ENCODE data around the gene LRRC18. TPM values are rescaled to one million over a fixed set of nuclear protein-coding genes. Genes with fewer than 3 reads are reported as not detected.

The LRRC18 gene
- total RNA-seq, 1 experiment from 2014 or later: not detected

DNA sequence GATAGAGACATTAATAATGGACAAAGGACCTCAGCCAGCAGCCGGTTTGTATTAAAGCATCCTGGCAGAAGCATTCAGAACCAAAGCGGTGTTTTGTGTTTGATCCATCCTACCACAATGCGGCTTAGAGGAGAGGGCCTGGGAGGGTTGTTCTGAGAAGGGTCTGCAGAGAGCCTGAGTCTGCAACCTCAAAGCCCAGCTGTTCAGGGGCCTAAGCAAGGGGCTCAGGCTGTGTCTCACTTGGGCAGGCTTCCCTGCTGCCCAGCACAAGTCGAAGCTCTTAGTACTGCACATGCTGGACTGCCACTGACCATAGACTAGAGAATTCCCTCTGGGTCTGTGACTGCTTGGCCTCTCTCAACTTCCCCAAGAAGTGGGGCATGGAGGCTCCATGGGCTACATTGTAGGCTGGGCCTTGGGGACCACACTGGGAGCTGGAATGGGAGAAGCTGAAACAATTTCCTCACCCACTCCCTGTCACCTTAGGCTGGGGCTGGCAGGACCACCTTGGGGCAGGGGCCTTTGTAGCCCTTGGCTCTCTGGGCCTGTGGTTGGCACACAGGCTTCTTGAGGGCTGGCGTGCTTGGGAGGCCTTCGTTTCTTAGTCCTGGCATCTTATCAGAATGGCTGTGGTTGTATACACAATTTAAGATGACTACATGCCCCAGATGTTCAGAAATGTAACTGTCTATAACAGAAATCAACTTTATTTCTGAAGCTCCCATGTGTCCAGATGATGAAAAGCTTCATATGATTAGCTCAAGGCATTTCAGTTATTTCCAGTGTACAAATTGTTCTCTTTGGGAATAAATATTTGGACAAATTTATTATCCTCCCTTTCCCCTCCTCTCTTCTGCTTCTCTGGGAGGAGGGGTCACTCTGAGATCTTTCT, 44.5 kb downstream of the LRRC18 start:
- Histone ChIP-seq H2AFZ (ENCODE audit: low read length) (no peak overlapping the region), H3K9ac (ENCODE audit: low read length) (no peak overlapping the region), H4K20me1 (ENCODE audit: low read length) (no peaks in the 10 kb centered on the region), H3K4me3 (ENCODE audit: low read length) (no peak overlapping the region), H3K79me2 (ENCODE audit: low read length) (no peaks in the 10 kb centered on the region), H3K27me3 (ENCODE audit: low read length) (peaks cover 19% of the 10 kb centered on the region; the same call in 1 of the 2 replicates), H3K4me2 (ENCODE audit: low read length) (no peak overlapping the region), H3K36me3 (ENCODE audit: low read depth, low read length) (no peaks in the 10 kb centered on the region), H3K9me3 (ENCODE audit: low read length) (no peaks in the 10 kb centered on the region), H3K27ac (ENCODE audit: low read length) (no peak overlapping the region), H3F3A (ENCODE audit: low read length, unreplicated experiment) (no peaks in the 10 kb centered on the region), H3K4me1 (ENCODE audit: insufficient read depth, low read length) (no peaks in the 10 kb centered on the region), H3K9me2 (replicated peaks; ENCODE audit: low read length) (no peaks in the 10 kb centered on the region)
- ChIA-PET CTCF (no interaction called here), POLR2A (ENCODE audit: unreplicated experiment) (no interaction called here)
- DNase-seq (no peak), ATAC-seq (no peak)
- no peak for TF ChIP-seq CTCF (conservative IDR thresholded peaks at IDR 0.05; ENCODE audit: low read depth, low read length)
- TF ChIP-seq EZH2phosphoT487 (IDR thresholded peaks at IDR 0.05; ENCODE audit: borderline replicate concordance, low read length): no peak
- no peak for TF ChIP-seq EZH2 (IDR thresholded peaks at IDR 0.05; ENCODE audit: low read length, unreplicated experiment)
- intact Hi-C loops (cut with micrococcal nuclease): no loop called here
- BruUV-seq (replicated peaks): no TSS peak

GRCh38 chr10:48890888-48891850, 48.5 kb downstream of the LRRC18 start:
- no peak overlapping the region for H3K4me2 ChIP-seq (ENCODE audit: low read length)
- H3K27me3 ChIP-seq (ENCODE audit: low read length): peaks cover 28% of the 10 kb centered on the region; the same call in 1 of the 2 replicates
- POLR2A ChIA-PET (ENCODE audit: unreplicated experiment): no interaction called here
- no peaks in the 10 kb centered on the region for H3K9me2 ChIP-seq (replicated peaks; ENCODE audit: low read length)
- no peak overlapping the region for H2AFZ ChIP-seq (ENCODE audit: low read length)
- no peak overlapping the region for H3K4me3 ChIP-seq (ENCODE audit: low read length)
- intact Hi-C loops (cut with micrococcal nuclease): no loop called here
- no peak for ATAC-seq
- TF ChIP-seq EZH2 (IDR thresholded peaks at IDR 0.05; ENCODE audit: low read length, unreplicated experiment): no peak
- TF ChIP-seq CTCF (conservative IDR thresholded peaks at IDR 0.05; ENCODE audit: low read depth, low read length): no peak
- TF ChIP-seq EZH2phosphoT487 (IDR thresholded peaks at IDR 0.05; ENCODE audit: borderline replicate concordance, low read length): no peak
- H3K9ac ChIP-seq (ENCODE audit: low read length): no peak overlapping the region
- H3K4me1 ChIP-seq (ENCODE audit: insufficient read depth, low read length): no peaks in the 10 kb centered on the region
- no peaks in the 10 kb centered on the region for H3K36me3 ChIP-seq (ENCODE audit: low read depth, low read length)
- H4K20me1 ChIP-seq (ENCODE audit: low read length): no peaks in the 10 kb centered on the region
- no peak for DNase-seq
- H3F3A ChIP-seq (ENCODE audit: low read length, unreplicated experiment): no peaks in the 10 kb centered on the region
- BruUV-seq (replicated peaks): no TSS peak
- CTCF ChIA-PET: no interaction called here
- no peaks in the 10 kb centered on the region for H3K79me2 ChIP-seq (ENCODE audit: low read length)
- H3K27ac ChIP-seq (ENCODE audit: low read length): no peak overlapping the region
- H3K9me3 ChIP-seq (ENCODE audit: low read length): no peaks in the 10 kb centered on the region
